Hematopoietic multipotent progenitor cell treated with erythropoietin and hydrocortisone succinate and interleukin-3 and kit ligand, for 6 days (in vitro differentiated cells): ENCODE measurements around the gene CMBL.
A peak's percentile ranks its signal among the peaks of the same experiment; 100 is the strongest.
"Not testable (repeated sequence)": the region's sequence is repeated elsewhere in the genome, so short reads cannot be mapped to it uniquely, and the experiment has no call there.

Source experiments
- DNase-seq: peaks from one replicate; pipeline ENCODE4 v3.0.0-alpha.2; 2015

Gene CMBL

GRCh38 chr5:10283927-10284635 is 23.6 kb downstream of the CMBL start:
- DNase-seq, result peak; percentile 92

GRCh38 chr5:10279925-10280720 is 27.6 kb downstream of the CMBL start:
- DNase-seq, result no peak

- no peak for DNase-seq
Observed at GRCh38 chr5:10279328-10279727, 28.4 kb downstream of the CMBL start.

- no peak for DNase-seq
Observed at GRCh38 chr5:10278658-10279279, 28.9 kb downstream of the CMBL start.

GRCh38 chr5:10277773-10278630 is 29.7 kb downstream of the CMBL start:
- no peak for DNase-seq

- no peak for DNase-seq
Observed at GRCh38 chr5:10276691-10277090, 31.0 kb downstream of the CMBL start.

- DNase-seq, result no peak
Observed at GRCh38 chr5:10275991-10276390, 31.7 kb downstream of the CMBL start.

- no peak for DNase-seq
Observed at GRCh38 chr5:10275460-10275859, 32.2 kb downstream of the CMBL start.

- DNase-seq, result not testable (repeated sequence)
Observed at GRCh38 chr5:10272875-10273209, 34.9 kb downstream of the CMBL start.

- no peak for DNase-seq
Observed at GRCh38 chr5:10272053-10272874, 35.4 kb downstream of the CMBL start.

GRCh38 chr5:10268100-10268499 is 39.6 kb downstream of the CMBL start:
- no peak for DNase-seq

GRCh38 chr5:10266839-10267238 is 40.9 kb downstream of the CMBL start:
- DNase-seq, result no peak

- DNase-seq, result no peak
Observed at GRCh38 chr5:10266137-10266536, 41.6 kb downstream of the CMBL start.

- DNase-seq, result no peak
Observed at GRCh38 chr5:10265245-10266109, 42.2 kb downstream of the CMBL start.

- DNase-seq, result no peak
Observed at GRCh38 chr5:10264604-10265003, 43.1 kb downstream of the CMBL start.

- DNase-seq, result no peak
Observed at GRCh38 chr5:10262995-10263394, 44.7 kb downstream of the CMBL start.

GRCh38 chr5:10262121-10262774 is 45.5 kb downstream of the CMBL start:
- DNase-seq, result no peak

GRCh38 chr5:10261065-10261464 is 46.6 kb downstream of the CMBL start:
- no peak for DNase-seq

- no peak for DNase-seq
Observed at GRCh38 chr5:10259899-10260298, 47.8 kb downstream of the CMBL start.

- peak; percentile 51 for DNase-seq
Observed at GRCh38 chr5:10257870-10258269, 49.8 kb downstream of the CMBL start.

GRCh38 chr5:10254686-10255085 is 53.0 kb downstream of the CMBL start:
- no peak for DNase-seq
